ENCODE measurements around the gene THEMIS. TPM values are rescaled to one million over a fixed set of nuclear protein-coding genes. Genes with fewer than 3 reads are reported as not detected.

The THEMIS gene
- total and polyA plus RNA-seq, 2 of the 4 experiments (the other 2 are of a cell fraction) = not detected

DNA sequence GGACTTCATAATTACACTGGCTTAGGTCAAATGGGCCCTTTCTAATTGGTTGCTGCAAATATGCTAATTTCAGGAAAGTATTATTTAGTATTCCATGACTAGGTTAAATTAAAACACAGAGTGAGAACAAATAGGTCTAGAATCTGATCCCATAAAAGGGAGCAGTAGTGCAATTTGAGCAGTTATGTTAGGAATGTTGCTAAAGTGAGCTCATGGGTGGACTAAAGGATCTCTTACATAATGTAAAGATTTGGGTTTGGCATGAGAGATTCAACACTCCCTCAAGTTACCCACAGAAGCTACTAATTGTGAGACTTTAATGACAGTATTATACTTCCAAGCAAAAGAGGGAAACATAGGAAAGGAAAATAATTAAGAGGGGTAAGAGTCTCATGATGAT, 214.8 kb downstream of the THEMIS start:
- no TSS peak for BruUV-seq (replicated peaks)

More for the DNA sequence above, 214.8 kb downstream of the THEMIS start:
- intact Hi-C loops (cut with micrococcal nuclease) (no loop called here), in situ Hi-C loops (cut with MboI; ENCODE audit: low sequenced_read_pairs) (no loop called here), dilution Hi-C loops (cut with HindIII; ENCODE audit: low sequenced_read_pairs, unreplicated experiment) (no loop called here)
- H4K8ac ChIP-seq (ENCODE audit: low read depth in 2 of 2, low read length in 2 of 2) = no peak overlapping the region
- H3K23ac ChIP-seq (ENCODE audit: low read depth, low read length) = no peak overlapping the region
- H2BK20ac ChIP-seq (ENCODE audit: low read depth, low read length) = no peak overlapping the region
- H3K9ac ChIP-seq (ENCODE audit: low read depth, low read length) = no peak overlapping the region
- no peak overlapping the region for H3K4me3 ChIP-seq (ENCODE audit: insufficient read depth, low read depth, low read length)
- ATAC-seq (ENCODE audit: low read depth) = no peak
- ChIA-PET POLR2A (ENCODE audit: unreplicated experiment) (no interaction called here), CTCF (no interaction called here)
- H3K9me3 ChIP-seq (ENCODE audit: control insufficient read depth, insufficient read depth, low read length) = no peaks in the 10 kb centered on the region
- no peak overlapping the region for H4K91ac ChIP-seq (ENCODE audit: insufficient read depth, low read depth, low read length)
- H3K79me1 ChIP-seq (ENCODE audit: low read depth in 1 of 2, low read length in 2 of 2) = no peaks in the 10 kb centered on the region
- H3K56ac ChIP-seq (ENCODE audit: extremely low read depth, insufficient read depth, low read length) = no peak overlapping the region
- H3K27ac ChIP-seq (ENCODE audit: insufficient read depth, low read length) = no peak overlapping the region
- no peak overlapping the region for H2BK120ac ChIP-seq (ENCODE audit: low read depth, low read length)
- no peak overlapping the region for H4K5ac ChIP-seq (ENCODE audit: low read depth, low read length)
- no peak overlapping the region for H3K4me2 ChIP-seq (ENCODE audit: low read depth, low read length)
- H2AK9ac ChIP-seq (replicated peaks; ENCODE audit: low read depth, low read length, poor library complexity) = no peak overlapping the region
- no peak overlapping the region for H2AK5ac ChIP-seq (ENCODE audit: low read depth, low read length)
- no peak overlapping the region for H3K14ac ChIP-seq (replicated peaks; ENCODE audit: low read depth, low read length)
- no peaks in the 10 kb centered on the region for H3K36me3 ChIP-seq (ENCODE audit: control insufficient read depth, insufficient read depth, low read length)
- no peaks in the 10 kb centered on the region for H3K9me1 ChIP-seq (ENCODE audit: insufficient read depth, low read length)
- no peak for TF ChIP-seq RAD21 (IDR thresholded peaks at IDR 0.05; ENCODE audit: low read length)
- TF ChIP-seq, protein P1, sequence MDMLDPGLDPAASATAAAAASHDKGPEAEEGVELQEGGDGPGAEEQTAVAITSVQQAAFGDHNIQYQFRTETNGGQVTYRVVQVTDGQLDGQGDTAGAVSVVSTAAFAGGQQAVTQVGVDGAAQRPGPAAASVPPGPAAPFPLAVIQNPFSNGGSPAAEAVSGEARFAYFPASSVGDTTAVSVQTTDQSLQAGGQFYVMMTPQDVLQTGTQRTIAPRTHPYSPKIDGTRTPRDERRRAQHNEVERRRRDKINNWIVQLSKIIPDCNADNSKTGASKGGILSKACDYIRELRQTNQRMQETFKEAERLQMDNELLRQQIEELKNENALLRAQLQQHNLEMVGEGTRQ (IDR thresholded peaks at IDR 0.05; ENCODE audit: low read depth, low read length) = no peak
- no peak for TF ChIP-seq CHD1 (IDR thresholded peaks at IDR 0.05; ENCODE audit: low read depth, low read length)
- TF ChIP-seq RCOR1 (IDR thresholded peaks at IDR 0.05; ENCODE audit: insufficient replicate concordance, low read length) = no peak
- no peak for TF ChIP-seq BHLHE40 (IDR thresholded peaks at IDR 0.05; ENCODE audit: low read depth, low read length)
- no peak for TF ChIP-seq MAFK (IDR thresholded peaks at IDR 0.05; ENCODE audit: low read depth, low read length)
- no peak for TF ChIP-seq MAZ (IDR thresholded peaks at IDR 0.05; ENCODE audit: borderline replicate concordance, low read depth, low read length)
- no peak for TF ChIP-seq CEBPB (IDR thresholded peaks at IDR 0.05; ENCODE audit: low read depth, low read length)
- TF ChIP-seq FOS (IDR thresholded peaks at IDR 0.05; ENCODE audit: low read depth, low read length) = no peak
- no peak for TF ChIP-seq SMC3 (IDR thresholded peaks at IDR 0.05; ENCODE audit: low read depth, low read length)
- no peak for TF ChIP-seq RFX5 (IDR thresholded peaks at IDR 0.05; ENCODE audit: low read depth, low read length)
- TF ChIP-seq ELK1 (IDR thresholded peaks at IDR 0.05; ENCODE audit: borderline replicate concordance, low read depth, low read length) = no peak
- TF ChIP-seq, protein P2, sequence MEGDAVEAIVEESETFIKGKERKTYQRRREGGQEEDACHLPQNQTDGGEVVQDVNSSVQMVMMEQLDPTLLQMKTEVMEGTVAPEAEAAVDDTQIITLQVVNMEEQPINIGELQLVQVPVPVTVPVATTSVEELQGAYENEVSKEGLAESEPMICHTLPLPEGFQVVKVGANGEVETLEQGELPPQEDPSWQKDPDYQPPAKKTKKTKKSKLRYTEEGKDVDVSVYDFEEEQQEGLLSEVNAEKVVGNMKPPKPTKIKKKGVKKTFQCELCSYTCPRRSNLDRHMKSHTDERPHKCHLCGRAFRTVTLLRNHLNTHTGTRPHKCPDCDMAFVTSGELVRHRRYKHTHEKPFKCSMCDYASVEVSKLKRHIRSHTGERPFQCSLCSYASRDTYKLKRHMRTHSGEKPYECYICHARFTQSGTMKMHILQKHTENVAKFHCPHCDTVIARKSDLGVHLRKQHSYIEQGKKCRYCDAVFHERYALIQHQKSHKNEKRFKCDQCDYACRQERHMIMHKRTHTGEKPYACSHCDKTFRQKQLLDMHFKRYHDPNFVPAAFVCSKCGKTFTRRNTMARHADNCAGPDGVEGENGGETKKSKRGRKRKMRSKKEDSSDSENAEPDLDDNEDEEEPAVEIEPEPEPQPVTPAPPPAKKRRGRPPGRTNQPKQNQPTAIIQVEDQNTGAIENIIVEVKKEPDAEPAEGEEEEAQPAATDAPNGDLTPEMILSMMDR (conservative IDR thresholded peaks at IDR 0.05; ENCODE audit: low read depth, low read length) = no peak
- TF ChIP-seq NFE2L2 (IDR thresholded peaks at IDR 0.05; ENCODE audit: low read depth, low read length) = no peak
- H4K20me1 ChIP-seq (ENCODE audit: insufficient read depth, low read length) = no peaks in the 10 kb centered on the region
- H3K27me3 ChIP-seq (ENCODE audit: control insufficient read depth, insufficient read depth, low read length) = peaks cover 3% of the 10 kb centered on the region
- no peak overlapping the region for H2BK5ac ChIP-seq (ENCODE audit: low read depth, low read length, poor library complexity, severe bottlenecking)
- no peak overlapping the region for H3K4ac ChIP-seq (ENCODE audit: low read depth, low read length)
- no peak overlapping the region for H2AFZ ChIP-seq (replicated peaks; ENCODE audit: low read length, poor library complexity)
- H2BK15ac ChIP-seq (ENCODE audit: low read depth, low read length) = no peak overlapping the region
- no peaks in the 10 kb centered on the region for H3K4me1 ChIP-seq (ENCODE audit: control insufficient read depth, insufficient read depth, low read length)
- DNase-seq = no peak
- no peak overlapping the region for H3K18ac ChIP-seq (ENCODE audit: low read depth, low read length)

Measured in IMR-90 (cell line).